GM18511 (cell line): ENCODE results near the gene APOL3.
"Not testable (repeated sequence)": the region's sequence is repeated elsewhere in the genome, so short reads cannot be mapped to it uniquely, and the experiment has no call there.

Source experiments
- ATAC-seq: cut with Tn5 transposase; IDR thresholded peaks from one replicate; pipeline ENCODE4 v1.9.1; 2021; ENCODE audit warnings: mild to moderate bottlenecking, moderate library complexity; ENCODE audit not compliant: unreplicated experiment

The APOL3 gene

DNA sequence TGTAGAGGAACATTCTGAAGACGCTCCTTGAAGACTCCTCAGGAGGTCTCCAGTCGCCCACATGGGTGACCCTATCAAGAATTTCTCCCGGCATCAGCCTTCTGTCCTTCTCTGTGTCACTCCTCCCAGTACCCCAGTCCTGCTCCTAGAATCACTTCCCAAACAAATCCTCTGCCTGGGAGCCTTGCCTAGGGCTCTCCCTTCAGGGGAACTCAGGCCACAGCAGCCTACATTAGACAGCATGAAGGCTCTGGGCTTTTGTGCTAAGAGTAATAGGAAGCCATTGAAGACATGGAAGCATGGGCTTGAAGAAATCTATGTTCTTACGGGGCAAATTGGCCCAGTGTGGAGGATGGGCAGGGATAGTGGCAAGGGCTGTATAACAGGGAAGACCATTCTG, 21.8 kb downstream of the APOL3 start:
- ATAC-seq: not testable (repeated sequence)

DNA sequence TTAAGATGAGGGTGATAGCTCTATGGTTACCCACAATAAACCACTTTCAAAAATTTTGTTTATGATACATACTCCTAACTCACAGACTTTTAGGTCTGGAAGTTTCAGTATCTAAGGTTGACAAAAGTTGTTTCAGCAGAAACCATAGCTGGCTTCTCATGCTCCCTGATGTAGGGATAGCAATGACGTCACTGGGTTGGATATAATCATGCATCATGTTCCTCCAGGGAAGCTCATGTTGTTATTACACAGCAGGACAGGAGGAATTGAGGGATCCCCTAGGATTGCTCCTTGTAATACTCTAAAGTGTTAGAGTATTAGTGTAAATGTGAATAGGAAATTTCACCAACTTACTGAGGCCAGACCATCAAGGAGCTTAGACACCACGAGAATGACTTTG, 23.6 kb downstream of the APOL3 start:
- ATAC-seq: no peak

DNA sequence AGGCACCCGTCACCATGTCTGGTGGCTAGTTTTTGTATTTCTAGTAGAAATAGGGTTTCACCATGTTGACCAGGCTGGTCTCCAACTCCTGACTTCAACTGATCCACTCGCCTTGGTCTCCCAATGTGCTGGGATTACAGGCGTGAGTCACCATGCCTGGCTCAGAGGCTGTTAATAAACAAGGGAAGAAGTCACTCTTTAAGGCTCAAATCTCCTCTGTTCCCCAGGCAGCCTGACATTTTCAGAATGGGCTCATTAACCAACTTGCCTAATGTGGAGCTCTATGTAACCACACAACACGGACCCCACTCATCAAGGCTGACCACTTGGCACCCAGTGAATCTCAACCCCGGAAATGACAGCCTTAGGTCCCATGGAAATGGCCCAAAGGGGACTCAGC, 24.1 kb downstream of the APOL3 start:
- no peak for ATAC-seq

DNA sequence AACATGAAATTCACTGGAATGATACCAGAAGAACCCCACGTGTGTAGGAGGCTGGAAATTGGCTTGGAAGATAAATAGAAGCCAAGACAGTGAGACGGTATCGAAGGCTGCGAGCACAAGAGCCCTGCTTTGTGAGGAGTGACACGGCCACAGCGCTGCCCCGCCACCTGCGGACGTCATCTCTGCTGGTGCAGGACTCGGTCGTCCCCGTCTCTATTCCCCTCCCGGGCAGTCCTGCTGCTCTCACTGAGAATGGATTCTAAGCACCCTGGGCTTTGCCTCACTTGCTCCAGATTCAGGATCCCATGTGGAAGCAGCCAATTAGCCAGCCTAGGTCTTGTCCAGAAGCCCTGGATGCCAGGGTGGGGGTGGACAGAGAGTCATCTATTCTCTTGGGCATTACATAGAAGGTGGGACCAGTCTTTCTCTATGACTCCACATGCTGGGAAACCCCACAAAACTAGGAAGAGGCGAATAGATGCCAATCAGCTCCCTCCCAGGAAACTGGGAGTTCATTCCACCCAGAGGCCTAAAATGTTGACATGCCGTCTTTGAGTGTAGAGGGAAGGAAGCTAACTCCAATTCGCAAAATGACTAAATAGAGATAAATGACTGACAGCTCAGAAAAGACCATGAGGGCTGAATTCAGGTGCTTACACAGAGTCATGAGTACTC, 25.1 kb downstream of the APOL3 start:
- ATAC-seq: no peak

DNA sequence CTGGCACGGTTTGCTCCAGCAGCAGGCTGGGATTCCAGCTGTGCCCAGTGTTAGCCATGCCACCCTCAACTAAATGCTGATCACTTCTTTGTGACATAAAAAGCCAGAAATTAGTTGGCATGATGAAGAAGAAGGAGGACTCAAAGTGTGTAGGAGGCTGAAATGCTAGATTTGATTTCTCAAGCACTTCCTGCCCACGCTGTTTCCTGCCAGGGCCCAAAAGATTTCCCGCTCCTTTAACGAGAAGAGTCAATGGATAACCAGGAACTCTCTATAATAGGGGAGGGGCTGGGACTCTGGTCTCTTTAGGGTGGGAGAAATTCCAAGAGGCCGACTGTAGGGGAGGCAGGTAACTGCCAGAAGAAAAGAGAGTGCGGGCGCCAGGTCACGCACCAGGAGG, 26.4 kb downstream of the APOL3 start:
- no peak for ATAC-seq

DNA sequence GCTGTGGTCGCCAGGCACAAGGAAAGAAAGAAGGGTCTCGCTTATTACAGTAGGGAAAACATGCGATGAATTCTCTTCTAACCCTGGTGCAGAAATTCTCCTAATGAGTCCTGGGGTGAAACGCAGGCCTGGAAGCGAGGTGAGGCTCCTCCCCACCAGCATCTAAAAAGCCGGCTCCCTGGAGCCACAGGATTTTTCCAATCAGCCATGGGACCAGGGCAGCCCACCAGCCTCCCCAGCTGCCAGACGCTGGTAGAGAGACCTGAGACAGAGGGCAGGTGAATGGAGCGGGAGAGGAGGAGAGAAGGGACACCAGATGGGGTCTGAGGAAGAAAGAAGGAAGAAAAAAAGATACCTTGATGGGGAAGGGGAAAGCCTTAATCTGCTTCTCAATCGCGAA, 28.6 kb downstream of the APOL3 start:
- no peak for ATAC-seq

DNA sequence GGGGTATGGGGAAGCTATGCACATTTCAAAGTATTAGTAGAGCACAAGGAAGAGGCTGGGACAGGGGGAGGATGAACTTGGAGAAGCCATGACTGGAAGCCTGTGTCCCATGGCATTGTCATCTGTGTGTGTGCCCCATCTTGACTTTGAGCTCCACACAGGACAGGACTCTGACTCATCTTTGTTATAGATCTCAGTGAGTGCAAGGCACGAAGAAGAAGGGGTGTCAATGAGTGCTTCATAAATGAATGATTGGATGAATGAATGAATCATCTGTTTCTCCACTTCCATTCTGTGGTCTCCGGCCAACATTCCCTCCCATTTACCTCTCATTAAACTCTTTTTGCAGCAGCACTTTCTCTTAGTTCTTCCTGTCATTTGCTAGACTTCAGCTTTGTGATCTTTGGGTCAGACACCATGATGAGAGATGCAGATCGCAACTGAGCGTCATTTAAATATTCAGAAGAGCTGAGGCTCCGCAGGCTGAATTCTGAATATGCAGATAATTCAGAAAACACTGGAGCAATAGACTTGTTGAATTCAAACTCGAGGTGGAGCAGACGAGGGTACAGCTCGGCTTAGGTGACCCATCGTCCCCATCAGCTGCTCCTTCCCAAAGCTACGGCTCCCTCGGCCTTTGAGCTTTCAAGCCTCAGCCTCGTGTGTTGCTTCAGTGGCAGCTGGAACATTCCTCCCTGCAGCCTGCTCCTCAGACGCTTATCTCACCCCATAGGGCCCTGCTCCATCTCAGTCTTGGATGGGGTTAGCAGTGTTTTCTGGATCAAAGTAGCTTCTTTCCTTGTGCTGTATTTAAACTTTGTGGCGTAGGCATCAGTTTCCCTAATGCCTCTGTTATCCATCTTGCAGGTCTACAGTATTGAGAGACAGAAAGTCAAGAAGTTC, 30.8 kb downstream of the APOL3 start:
- no peak for ATAC-seq

DNA sequence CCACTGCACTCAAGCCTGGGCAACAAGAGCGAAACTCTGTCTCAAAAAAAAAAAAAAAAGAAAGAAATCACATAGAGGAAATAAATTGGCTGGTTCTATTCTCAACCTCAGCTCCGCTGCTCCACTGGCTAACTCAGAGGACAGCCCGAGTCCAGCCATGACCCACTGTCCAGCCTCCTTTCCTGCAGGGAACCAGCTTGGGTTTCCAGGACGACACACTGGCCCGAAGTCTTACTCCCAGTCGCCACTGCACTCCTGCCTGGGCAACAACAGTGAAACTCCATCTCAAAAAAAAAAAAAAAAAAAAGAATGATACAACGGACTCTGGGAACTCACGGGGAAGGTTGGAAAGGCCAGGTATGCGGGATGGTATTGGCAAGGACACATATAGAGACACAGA, 31.5 kb downstream of the APOL3 start:
- no peak for ATAC-seq

DNA sequence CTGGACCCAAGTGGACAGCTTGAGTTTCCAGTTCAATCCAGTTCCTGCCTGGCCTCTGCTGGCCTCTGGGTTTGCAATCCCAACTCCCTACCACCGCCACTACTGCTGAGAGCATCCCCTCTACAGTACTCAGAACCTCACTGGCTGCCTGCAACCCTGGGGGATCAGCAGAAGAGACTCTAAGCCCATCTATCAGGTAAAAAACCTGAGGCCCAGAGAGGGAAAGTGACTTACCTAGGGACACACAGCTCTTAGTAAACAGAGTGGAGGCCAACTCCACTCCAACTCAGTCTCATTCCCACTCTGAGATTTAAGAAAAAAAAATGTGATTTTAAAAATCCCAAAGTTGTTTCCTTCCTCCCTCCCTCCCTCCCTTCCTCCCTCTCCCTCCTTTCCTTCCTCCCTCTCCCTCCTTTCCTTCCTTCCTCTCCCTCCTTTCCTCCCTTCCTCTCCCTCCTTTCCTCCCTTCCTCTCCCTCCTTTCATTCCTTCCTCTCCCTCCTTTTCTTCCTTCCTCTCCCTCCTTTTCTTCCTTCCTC, 34.5 kb downstream of the APOL3 start:
- no peak for ATAC-seq

DNA sequence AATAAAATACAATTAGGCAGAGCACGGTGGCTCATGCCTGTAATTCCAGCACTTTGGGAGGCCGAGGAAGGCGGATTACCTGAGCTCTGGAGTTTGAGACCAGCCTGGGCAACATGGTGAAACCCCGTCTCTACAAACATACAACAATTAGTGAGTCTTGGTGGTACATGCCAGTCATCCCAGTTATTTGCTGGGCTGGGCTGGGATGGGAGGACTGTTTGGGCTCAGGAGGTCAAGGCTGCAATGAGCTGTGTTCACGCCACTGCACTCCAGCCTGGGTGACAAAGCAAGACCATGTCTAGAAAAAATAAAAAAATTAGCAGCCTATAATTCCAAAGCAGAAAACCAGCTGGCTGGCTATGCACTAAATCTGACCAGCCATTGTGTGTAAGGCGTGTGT, 35.1 kb downstream of the APOL3 start:
- ATAC-seq: no peak

DNA sequence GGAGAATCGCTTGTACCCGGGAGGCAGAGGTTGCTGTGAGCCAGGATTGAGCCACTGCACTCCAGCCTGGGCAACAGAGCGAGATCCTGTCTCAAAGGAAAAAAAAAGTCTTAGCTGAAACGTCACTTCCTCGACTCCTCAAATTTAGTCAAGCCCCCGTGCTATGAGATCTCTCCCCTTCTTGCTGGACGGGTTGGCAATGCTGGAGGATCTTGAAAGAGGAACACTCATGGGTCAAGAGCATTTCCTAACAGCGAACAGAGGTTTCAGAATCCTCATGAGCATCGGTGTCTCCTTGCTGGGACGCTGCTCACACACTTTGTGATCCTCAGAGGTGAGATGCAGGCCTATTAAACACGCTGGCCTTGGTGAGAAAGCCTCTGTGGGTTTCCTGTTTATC, 35.9 kb downstream of the APOL3 start:
- no peak for ATAC-seq

DNA sequence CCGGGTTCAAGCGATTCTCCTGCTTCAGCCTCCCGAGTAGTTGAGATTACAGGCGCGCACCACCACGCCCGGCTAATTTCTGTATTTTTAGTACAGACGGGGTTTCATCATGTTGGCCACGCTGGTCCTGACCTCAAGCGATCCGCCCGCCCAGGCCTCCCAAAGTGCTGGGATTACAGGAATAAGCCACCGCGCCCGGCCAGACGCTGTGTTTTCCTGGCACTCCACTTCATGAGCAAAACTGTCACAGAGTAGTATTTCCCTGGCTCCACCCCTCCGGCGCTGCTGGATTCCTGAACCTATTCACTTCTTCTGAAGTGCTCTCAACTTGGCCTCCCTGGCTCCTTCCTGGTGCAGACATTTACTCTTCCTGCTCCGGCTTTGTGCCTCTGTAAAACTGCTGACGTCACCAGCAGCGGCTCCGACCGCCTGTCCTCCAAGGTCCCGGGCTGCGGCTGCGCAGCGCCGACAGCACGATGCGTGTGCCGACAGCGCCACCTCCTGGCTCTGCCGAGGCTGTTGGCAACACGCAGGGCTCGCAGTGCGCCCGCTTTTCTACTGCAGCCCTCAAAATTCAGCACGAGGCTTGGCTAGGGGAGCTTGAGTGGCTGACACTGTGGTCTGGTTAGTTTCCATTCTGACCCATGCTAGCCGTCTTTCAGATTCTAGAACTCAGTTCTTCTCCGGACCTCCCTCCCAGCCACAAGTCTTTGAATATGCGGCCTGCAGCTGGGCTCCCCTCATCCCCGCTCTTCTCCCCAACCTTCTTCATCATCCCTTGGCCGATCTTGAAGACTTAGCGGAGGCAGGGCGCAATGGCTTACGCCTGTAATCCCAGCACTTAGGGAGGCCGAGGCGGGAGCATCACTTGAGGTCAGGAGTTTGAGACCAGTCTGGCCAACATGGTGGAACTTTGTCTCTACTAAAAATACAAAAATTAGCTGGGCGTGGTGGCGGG, 36.6 kb downstream of the APOL3 start:
- ATAC-seq: peak; percentile 89

DNA sequence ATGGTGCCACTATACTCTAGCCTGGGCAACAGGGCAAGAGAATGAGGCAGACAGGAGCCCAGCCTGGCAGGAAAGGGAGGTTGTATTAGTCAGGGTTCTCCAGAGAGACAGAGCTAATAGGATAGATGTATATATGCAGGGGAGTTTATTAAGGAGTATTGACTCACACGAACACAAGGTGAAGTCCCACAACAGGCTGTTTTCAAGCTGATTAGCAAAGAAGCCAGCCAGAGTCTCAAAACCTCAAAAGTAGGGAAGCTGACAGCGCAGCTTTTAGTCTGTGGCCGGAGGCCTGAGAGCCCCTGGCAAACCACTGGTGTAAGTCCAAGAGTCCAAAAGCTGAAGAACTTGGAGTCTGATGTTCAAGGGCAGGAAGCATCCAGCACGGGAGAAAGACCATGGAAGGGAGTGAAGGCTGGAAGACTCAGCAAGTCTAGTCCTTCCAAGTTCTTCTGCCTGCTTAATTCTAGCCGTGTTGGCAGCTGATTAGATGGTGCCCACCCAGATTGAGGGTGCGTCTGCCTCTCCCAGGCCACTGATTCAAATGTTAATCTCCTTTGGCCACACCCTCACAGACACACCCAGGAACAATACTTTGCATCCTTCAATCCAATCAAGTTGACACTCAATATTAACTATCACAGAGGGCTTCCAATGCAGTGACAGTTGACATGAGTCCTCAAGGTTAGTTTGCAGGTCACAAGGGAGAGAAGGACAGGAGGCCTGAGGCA, 39.8 kb downstream of the APOL3 start:
- ATAC-seq: not testable (repeated sequence)

DNA sequence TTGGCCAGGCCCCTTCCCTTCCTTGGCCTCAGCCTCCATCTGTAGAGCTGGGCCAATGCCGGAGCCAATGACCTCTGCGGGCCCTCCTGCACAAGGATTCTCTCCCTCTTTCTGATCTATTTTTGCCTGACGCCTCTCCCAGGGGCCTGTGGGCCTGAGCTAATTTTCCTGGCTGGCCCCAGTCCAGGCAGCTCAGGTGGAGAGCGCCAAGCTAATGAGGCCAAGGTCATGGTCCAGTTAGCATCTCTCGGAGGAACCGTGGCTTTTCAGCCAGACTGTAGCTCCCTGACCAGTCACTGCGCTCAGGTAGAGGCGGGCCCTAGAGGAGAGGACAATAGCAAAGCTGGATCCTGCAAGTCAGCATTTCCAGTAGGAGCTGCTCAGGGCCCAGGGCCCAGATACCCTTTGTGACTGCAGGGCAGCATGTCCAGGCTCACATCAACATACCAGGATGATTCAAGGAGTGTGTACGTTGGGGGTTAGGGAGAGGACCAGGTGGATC, 43.5 kb downstream of the APOL3 start:
- no peak for ATAC-seq

DNA sequence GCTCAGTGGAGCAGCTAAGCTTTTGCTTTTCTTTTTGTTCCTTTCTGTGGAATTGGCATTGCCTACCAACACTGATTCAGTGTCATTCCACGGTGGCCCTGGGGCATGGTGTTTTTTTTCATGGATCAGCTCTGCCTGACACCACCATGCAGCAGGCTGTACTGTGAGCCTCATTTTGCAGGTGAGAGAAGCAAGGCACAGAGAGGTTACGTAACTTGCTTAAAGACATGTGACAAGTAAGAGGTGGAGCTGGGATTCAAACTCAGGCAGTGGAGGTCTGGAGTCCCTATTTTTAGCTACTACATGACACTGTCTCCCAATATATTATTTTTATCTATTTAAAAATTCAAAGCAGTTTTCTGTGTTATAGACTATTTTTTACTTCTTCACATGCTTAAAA, 44.4 kb downstream of the APOL3 start:
- no peak for ATAC-seq

DNA sequence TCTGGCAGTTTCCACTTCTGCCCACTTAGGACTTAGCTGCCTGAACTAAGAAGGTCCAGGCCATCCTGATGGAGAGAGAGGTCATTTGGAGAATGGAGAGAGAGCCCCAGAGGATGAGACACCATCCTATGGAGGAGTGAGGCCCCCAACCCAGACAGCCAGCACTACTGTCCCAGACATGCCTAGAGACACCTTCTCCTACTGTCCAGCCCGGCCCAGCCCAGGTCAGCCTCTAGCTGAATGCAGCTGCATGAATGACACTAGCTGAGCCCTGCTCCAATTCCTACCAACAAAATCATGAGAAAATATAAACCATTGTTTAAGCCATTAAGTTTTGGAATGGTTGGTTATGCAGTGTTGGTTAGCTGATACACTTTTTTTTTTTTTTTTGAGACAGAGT, 47.4 kb downstream of the APOL3 start:
- ATAC-seq: no peak

DNA sequence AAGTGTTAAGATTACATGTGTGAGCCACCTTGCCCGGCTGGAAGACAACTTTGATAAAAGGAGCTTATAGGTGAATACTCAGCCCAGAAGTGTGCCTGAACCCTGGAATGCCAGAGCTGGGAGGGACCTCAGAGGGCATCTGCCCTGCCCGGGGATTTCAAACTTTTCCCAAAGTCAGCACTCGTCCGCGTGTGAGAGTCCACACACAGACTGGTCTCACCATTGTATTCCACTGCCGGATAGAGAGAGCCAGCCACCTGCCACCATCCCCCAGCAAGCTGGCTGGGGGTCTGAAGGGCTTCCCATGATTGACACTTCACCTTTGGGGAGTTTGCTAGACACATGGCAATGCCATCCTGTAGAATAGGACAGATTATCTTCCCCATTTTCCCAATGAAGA, 49.2 kb downstream of the APOL3 start:
- ATAC-seq: no peak

DNA sequence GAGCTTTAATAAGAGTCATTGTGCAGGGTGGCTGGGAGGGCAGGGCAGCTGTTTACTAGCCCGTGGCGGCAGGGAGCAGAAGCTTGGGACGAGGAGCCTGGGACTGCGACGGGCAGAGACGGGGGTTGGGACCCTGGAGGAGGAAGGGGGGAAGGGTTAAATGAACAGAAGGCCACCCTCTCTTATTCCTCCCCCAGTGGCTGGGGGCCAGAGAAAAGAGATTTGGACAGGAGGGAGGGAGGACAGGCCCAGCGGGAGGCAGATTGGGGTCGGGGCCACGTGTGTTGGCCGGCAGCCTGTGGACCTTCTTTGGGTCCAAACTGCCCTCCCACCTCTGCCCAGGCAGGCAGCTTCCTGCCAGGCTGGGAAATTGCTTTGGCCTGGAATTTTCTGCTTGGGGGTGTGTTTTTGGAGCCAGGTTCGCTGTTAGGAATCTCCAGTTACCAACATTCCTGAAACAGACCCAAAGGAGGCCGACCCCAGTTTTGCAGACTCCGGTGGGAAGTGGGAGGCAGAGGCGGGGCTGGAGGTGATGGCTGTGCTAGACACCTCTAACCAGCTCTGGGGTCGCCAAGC, 50.2 kb downstream of the APOL3 start:
- ATAC-seq: no peak

DNA sequence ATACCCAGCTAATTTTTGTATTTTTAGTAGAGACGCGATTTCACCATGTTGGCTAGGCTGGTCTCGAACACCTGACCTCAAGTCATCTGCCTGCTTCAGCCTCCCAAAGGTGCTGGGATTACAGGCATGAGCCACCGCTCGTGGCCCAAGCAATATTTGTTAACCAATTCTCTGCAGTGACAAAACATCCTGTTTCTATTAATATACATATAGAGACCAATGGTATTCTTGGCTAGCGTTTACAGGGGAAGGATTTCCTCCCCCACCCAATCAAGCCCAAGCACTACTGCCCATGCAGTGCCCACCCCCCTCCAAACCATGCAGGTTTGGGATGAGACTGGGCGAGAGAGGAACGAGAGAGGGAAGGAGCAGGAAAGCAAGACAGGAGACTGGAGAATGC, 53.1 kb downstream of the APOL3 start:
- no peak for ATAC-seq

DNA sequence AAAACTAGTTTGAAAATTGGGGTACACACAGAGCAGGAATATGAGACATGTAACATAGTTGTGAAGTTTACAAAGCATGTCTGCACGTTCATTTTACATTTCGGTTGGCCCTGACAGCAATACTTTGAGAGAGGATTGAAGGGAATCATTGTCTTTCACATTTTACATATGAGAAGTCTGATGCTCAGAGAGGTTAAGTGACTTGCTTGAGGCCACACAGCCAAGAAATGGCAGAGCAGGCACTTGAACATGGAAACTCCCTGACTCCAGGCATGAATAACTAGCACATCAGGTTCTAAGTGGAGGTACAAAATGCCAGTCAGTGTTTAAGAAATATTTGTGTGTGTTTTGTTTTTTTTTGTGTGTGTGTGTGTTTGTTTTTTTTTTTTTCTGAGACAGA, 53.6 kb downstream of the APOL3 start:
- no peak for ATAC-seq
